Neural progenitor cell (in vitro differentiated cells): ENCODE data around the gene PKHD1. TPM values are rescaled to one million over a fixed set of nuclear protein-coding genes. Genes with fewer than 3 reads are reported as not detected.

Source experiments
- DNase-seq: peaks from one replicate; pipeline ENCODE4 v3.0.0-alpha.2; 2016; ENCODE audit warnings: low spot score
- H2AFZ ChIP-seq: fragments of 200-600 bp; sonication (generic); replicated peaks from 2 replicates; pipeline ENCODE4 v1.6.1; 2016; ENCODE audit warnings: antibody characterized with exemption
- H3F3A ChIP-seq: fragments of 200-600 bp; sonication (generic); 2 replicates; pipeline ENCODE4 v1.6.1; 2016; ENCODE audit warnings: antibody characterized with exemption, low read depth
- H3K27ac ChIP-seq: fragments of 200-600 bp; sonication (generic); 2 replicates; pipeline ENCODE4 v1.5.1; 2016; ENCODE audit warnings: mild to moderate bottlenecking
- H3K27me3 ChIP-seq: fragments of 200-600 bp; sonication (generic); 2 replicates; pipeline ENCODE4 v1.6.1; 2016; ENCODE audit warnings: mild to moderate bottlenecking, moderate library complexity
- H3K36me3 ChIP-seq: fragments of 200-600 bp; sonication (generic); 2 replicates; pipeline ENCODE4 v1.5.1; 2016
- H3K4me1 ChIP-seq: fragments of 200-600 bp; sonication (generic); 2 replicates; pipeline ENCODE4 v1.6.1; 2016; ENCODE audit warnings: mixed run types
- H3K4me2 ChIP-seq: fragments of 200-600 bp; sonication (generic); 2 replicates; pipeline ENCODE4 v1.6.1; 2016
- H3K4me3 ChIP-seq: fragments of 200-600 bp; sonication (generic); 2 replicates; pipeline ENCODE4 v1.5.1; 2016
- H3K79me2 ChIP-seq: fragments of 200-600 bp; sonication (generic); 2 replicates; pipeline ENCODE4 v1.6.1; 2016; ENCODE audit warnings: low read depth
- H3K9ac ChIP-seq: fragments of 200-600 bp; sonication (generic); 2 replicates; pipeline ENCODE4 v1.6.1; 2016
- H3K9me3 ChIP-seq: fragments of 200-600 bp; sonication (generic); 2 replicates; pipeline ENCODE4 v1.5.1; 2016; ENCODE audit warnings: low read depth
- H4K20me1 ChIP-seq: fragments of 200-600 bp; sonication (generic); 2 replicates; pipeline ENCODE4 v1.6.1; 2016; ENCODE audit warnings: low read depth
- H3K27ac Mint-ChIP-seq: 3 replicates; pipeline ENCODE4 v1.8.0; 2021; ENCODE audit warnings: mixed read lengths
- H3K27me3 Mint-ChIP-seq: 2 replicates; pipeline ENCODE4 v1.8.0; 2022; ENCODE audit warnings: low read depth, mild to moderate bottlenecking, inconsistent platforms, moderate library complexity, mixed read lengths; ENCODE audit not compliant: insufficient read depth
- H3K36me3 Mint-ChIP-seq: 3 replicates; pipeline ENCODE4 v1.8.0; 2021; ENCODE audit warnings: mixed read lengths
- H3K4me1 Mint-ChIP-seq: 3 replicates; pipeline ENCODE4 v1.8.0; 2021; ENCODE audit warnings: mixed read lengths
- H3K4me3 Mint-ChIP-seq: 3 replicates; pipeline ENCODE4 v1.8.0; 2021; ENCODE audit warnings: mild to moderate bottlenecking, moderate library complexity, mixed read lengths
- H3K9me3 Mint-ChIP-seq: 3 replicates; pipeline ENCODE4 v1.8.0; 2020; ENCODE audit warnings: mixed read lengths
- CTCF ChIP-seq: fragments of 200-600 bp; sonication (generic); IDR thresholded peaks from 2 replicates; pipeline ENCODE4 v1.5.1; 2017; ENCODE audit warnings: antibody characterized with exemption, mild to moderate bottlenecking
- EZH2 ChIP-seq: fragments of 200-600 bp; sonication (generic); IDR thresholded peaks from 2 replicates; pipeline ENCODE4 v1.6.1; 2017; ENCODE audit warnings: antibody characterized with exemption, mild to moderate bottlenecking, moderate library complexity
- EZH2phosphoT487 ChIP-seq: fragments of 200-600 bp; sonication (generic); IDR thresholded peaks from 2 replicates; pipeline ENCODE4 v1.6.1; 2017; ENCODE audit warnings: antibody characterized with exemption
- total RNA-seq: library from RNA; depleted of rRNA; stranded (reverse); fragments of >200 nt; gene quantifications from 2 replicates; pipeline ENCODE4 v1.2.3, GENCODE V29; 2015; ENCODE audit warnings: low replicate concordance

PKHD1 gene
- total RNA-seq, 1 donor from 2014 or later: 0.04 TPM

DNA sequence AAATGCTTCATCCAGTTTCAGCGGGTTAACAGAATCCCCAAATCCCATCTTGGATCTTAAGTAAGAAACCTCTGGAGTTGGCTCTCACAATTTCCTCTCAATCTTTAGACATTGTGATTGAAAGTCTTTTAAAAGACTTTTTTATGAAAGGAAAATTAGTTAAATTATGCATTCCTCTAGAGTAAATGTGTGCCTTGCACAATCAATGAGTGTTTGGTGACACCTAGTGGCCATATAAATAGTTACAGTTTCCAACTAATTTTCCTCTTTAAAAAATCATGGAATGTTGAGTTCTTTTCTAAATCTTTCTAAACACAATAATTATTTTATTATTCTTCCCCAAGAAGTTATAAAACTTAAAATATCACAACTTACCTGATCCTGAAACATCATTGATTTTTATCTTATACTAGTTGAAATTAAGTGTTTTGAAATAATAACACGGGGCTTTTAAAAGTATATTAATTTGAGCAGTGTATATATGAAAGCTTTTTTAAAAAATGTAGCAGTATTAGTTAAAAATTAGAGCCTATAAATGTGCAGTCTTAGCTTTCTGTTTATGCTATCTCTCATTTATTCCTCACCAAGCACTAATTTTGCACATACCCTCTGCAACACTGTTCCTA, 66.4 kb downstream of the PKHD1 start:
- peaks cover 8% of the 10 kb centered on the region for H3K4me1 ChIP-seq
- H3K9me3 ChIP-seq: no peaks in the 10 kb centered on the region
- peak overlapping the region; percentile 80 for H2AFZ ChIP-seq
- Mint-ChIP-seq H3K27me3 (no peaks in the 10 kb centered on the region), H3K9me3 (no peaks in the 10 kb centered on the region), H3K27ac (no peak overlapping the region), H3K36me3 (no peaks in the 10 kb centered on the region), H3K4me3 (no peak overlapping the region), H3K4me1 (peaks cover 16% of the 10 kb centered on the region)
- H4K20me1 ChIP-seq: no peaks in the 10 kb centered on the region
- H3K36me3 ChIP-seq: no peaks in the 10 kb centered on the region
- TF ChIP-seq EZH2phosphoT487: no peak
- no peak for TF ChIP-seq EZH2
- peak; percentile 95 for TF ChIP-seq CTCF
- peak; percentile 42 for DNase-seq
- no peak overlapping the region for H3K27ac ChIP-seq
- no peak overlapping the region for H3K4me3 ChIP-seq
- H3K27me3 ChIP-seq: no peaks in the 10 kb centered on the region
- H3F3A ChIP-seq: no peaks in the 10 kb centered on the region
- no peaks in the 10 kb centered on the region for H3K79me2 ChIP-seq
- no peak overlapping the region for H3K4me2 ChIP-seq
- H3K9ac ChIP-seq: no peak overlapping the region

DNA sequence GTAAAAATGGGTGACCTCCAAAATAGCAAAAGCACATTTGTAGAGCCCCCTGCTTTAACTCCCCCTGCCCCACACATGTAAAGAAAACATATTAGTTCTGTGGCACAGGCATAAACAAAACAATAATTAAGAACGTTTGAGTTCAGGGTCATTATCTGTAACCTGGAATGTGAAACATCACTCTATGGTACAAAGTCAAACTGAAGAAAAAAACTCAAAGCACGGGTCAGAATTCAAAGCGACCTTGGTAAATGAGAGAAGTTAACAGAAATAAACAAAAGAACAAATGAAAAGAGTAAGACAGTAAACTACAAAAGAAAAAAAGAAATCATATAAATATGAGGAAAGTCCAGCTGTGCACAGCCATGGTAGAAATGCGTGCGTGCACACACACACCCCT, 67.5 kb downstream of the PKHD1 start:
- Histone ChIP-seq H3K4me3 (no peak overlapping the region), H3K79me2 (no peaks in the 10 kb centered on the region), H3K36me3 (no peaks in the 10 kb centered on the region), H3K9ac (no peak overlapping the region), H4K20me1 (no peaks in the 10 kb centered on the region), H3K27me3 (no peaks in the 10 kb centered on the region), H3K4me1 (peaks cover 8% of the 10 kb centered on the region), H2AFZ (no peak overlapping the region), H3K27ac (no peak overlapping the region), H3F3A (no peaks in the 10 kb centered on the region), H3K4me2 (no peak overlapping the region), H3K9me3 (no peaks in the 10 kb centered on the region)
- H3K36me3 Mint-ChIP-seq: no peaks in the 10 kb centered on the region
- H3K4me1 Mint-ChIP-seq: peaks cover 16% of the 10 kb centered on the region
- H3K27me3 Mint-ChIP-seq: no peaks in the 10 kb centered on the region
- TF ChIP-seq CTCF: no peak
- H3K27ac Mint-ChIP-seq: no peak overlapping the region
- H3K4me3 Mint-ChIP-seq: no peak overlapping the region
- no peak for DNase-seq
- no peaks in the 10 kb centered on the region for H3K9me3 Mint-ChIP-seq

DNA sequence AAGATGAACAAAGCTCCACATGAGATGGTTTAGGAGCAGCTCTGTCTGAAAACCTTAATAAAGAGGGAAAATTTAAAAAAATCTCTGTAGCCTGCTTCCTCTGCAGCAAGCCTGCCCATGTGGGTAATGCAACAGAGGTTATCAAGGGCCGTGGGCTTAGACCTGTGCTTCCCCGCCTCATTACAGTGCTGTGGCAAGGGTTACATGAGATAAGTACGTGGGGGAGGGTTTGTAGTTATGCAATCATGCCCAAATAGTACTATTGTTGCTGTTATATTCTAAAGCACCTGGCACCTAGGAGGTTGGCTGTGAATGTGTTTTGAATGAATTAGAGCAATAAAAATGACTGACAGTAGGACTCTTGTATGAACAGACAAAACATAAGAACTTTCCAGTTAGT, 68.3 kb downstream of the PKHD1 start:
- Mint-ChIP-seq H3K36me3 (no peaks in the 10 kb centered on the region), H3K27ac (no peak overlapping the region)
- TF ChIP-seq EZH2: no peak
- no peak for TF ChIP-seq EZH2phosphoT487
- no peak for TF ChIP-seq CTCF

More for the DNA sequence above, 68.3 kb downstream of the PKHD1 start:
- Histone ChIP-seq H3K27me3 (no peaks in the 10 kb centered on the region), H3K9ac (no peak overlapping the region), H3K4me2 (no peak overlapping the region), H3K9me3 (no peaks in the 10 kb centered on the region), H3K4me3 (no peak overlapping the region), H3K27ac (no peak overlapping the region), H3F3A (no peaks in the 10 kb centered on the region), H3K79me2 (no peaks in the 10 kb centered on the region), H4K20me1 (no peaks in the 10 kb centered on the region), H2AFZ (no peak overlapping the region), H3K36me3 (no peaks in the 10 kb centered on the region), H3K4me1 (peaks cover 8% of the 10 kb centered on the region)
- H3K4me1 Mint-ChIP-seq: peaks cover 16% of the 10 kb centered on the region
- DNase-seq: no peak
- H3K27me3 Mint-ChIP-seq: peaks cover 2% of the 10 kb centered on the region
- H3K9me3 Mint-ChIP-seq: no peaks in the 10 kb centered on the region
- H3K4me3 Mint-ChIP-seq: no peak overlapping the region
